ENCODE measurements around the gene NPIPB13. TPM values are rescaled to one million over a fixed set of nuclear protein-coding genes. Genes with fewer than 3 reads are reported as not detected.

Gene NPIPB13
- total RNA-seq = 0.58 and 1.4 TPM in 2 replicates

GRCh38 chr16:30248379-30248778 lies at the start of gene NPIPB13:
Gene NPIPB13, minus strand, starts transcription at chr16:30248479. Its CDS starts 2,906 bp downstream, at chr16:30245573.

GRCh38 chr16:30199049-30199448 lies 49.2 kb downstream of the NPIPB13 start, which contains the start of gene SULT1A3:
Gene SULT1A3, plus strand, starts transcription at chr16:30199255. Its CDS starts 1,474 bp downstream, at chr16:30200729.

Other genes starting within 250 kb of the NPIPB13 start
- gene DOC2A, start 237.5 kb downstream of the NPIPB13 start, total RNA-seq = under 0.01 TPM in 1 of 2 replicates, not detected in the other
- gene C16orf92, start 225.3 kb downstream of the NPIPB13 start, total RNA-seq = not detected in 2 replicates
- 0.19 TPM in 1 of 2 replicates, not detected in the other for gene TLCD3B, start 217.2 kb downstream of the NPIPB13 start, total RNA-seq
- 670 and 1,196 TPM in 2 replicates for gene ALDOA, start 182.7 kb downstream of the NPIPB13 start, total RNA-seq
- 149 and 295 TPM in 2 replicates for gene PPP4C, start 172.5 kb downstream of the NPIPB13 start, total RNA-seq
- 0.19 and 0.28 TPM in 2 replicates for gene TBX6, start 156.6 kb downstream of the NPIPB13 start, total RNA-seq
- 10.4 and 18.3 TPM in 2 replicates for gene YPEL3, start 152.3 kb downstream of the NPIPB13 start, total RNA-seq
- 0.56 and 0.77 TPM in 2 replicates for gene GDPD3, start 134.9 kb downstream of the NPIPB13 start, total RNA-seq
- 38.9 and 46.2 TPM in 2 replicates for gene MAPK3, start 125.3 kb downstream of the NPIPB13 start, total RNA-seq
- 0.28 and 3.3 TPM in 2 replicates for gene CORO1A, start 64.9 kb downstream of the NPIPB13 start, total RNA-seq
- gene BOLA2B, start 54.8 kb downstream of the NPIPB13 start, total RNA-seq = 126 and 208 TPM in 2 replicates
- gene SLX1A, start 54.6 kb downstream of the NPIPB13 start, total RNA-seq = 13.5 and 18.8 TPM in 2 replicates
- gene SULT1A3, start 49.2 kb downstream of the NPIPB13 start, total RNA-seq = 1.9 and 2.3 TPM in 2 replicates
- 27.3 and 45.8 TPM in 2 replicates for gene CD2BP2, start 106.8 kb upstream of the NPIPB13 start, total RNA-seq
- gene TBC1D10B, start 122.0 kb upstream of the NPIPB13 start, total RNA-seq = 19.2 and 38.0 TPM in 2 replicates
- gene MYL11, start 126.3 kb upstream of the NPIPB13 start, total RNA-seq = not detected in 2 replicates
- gene SEPTIN1, start 134.1 kb upstream of the NPIPB13 start, total RNA-seq = not detected in 2 replicates
- 6.5 and 6.8 TPM in 2 replicates for gene ZNF48, start 146.9 kb upstream of the NPIPB13 start, total RNA-seq
- 12.7 and 21.1 TPM in 2 replicates for gene ZNF771, start 159.1 kb upstream of the NPIPB13 start, total RNA-seq
- 10.4 and 38.0 TPM in 2 replicates for gene DCTPP1, start 181.6 kb upstream of the NPIPB13 start, total RNA-seq
- gene SEPHS2, start 197.4 kb upstream of the NPIPB13 start, total RNA-seq = 6.5 and 28.4 TPM in 2 replicates
- gene ITGAL, start 224.3 kb upstream of the NPIPB13 start, total RNA-seq = not detected in 2 replicates

Data from regular cardiac myocyte (primary cell).